ENCODE measurements around the gene PPP1R9B. TPM values are rescaled to one million over a fixed set of nuclear protein-coding genes. Genes with fewer than 3 reads are reported as not detected.

PPP1R9B gene
- total RNA-seq, 1 experiment from 2014 or later: 23.0 TPM

DNA sequence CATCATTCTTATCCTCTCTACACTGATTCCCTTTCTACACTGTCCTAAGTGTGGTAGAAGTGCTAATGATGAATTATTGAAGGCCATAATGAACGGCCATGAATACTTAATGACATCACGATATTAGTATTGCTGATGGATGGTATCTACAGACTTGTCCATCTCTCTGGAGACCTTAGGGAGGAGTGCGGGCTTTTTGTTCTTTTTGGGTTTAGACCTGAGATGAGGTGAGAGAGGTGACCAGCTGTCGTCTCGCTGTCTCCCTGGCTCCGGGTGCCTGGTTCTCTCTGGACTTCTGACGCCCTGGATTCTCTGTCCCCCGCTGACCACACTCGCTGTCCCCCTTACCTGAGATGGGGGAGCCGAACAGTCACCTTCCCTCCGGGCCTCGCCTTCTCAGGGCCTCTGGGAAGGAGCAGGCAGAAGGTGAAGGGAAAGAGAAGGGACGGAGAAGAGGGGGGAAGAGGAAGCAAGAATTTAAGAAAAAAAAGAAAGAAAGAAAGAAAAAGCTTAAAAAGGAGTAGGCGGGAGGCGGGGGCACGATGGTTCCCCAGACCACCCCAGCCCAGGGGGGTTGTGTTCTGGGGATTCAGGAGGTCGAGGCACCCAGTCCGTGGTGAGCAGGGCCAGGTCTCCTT lies 32.4 kb upstream of the PPP1R9B start:
- no peak overlapping the region for H3K56ac ChIP-seq (ENCODE audit: insufficient read length, low read depth, low read length)
- H3K18ac ChIP-seq (ENCODE audit: insufficient read length, low read depth, low read length): no peak overlapping the region
- H3K4me1 Mint-ChIP-seq: peaks cover 37 to 49% of the 10 kb centered on the region in 2 experiments
- H3K23me2 ChIP-seq (ENCODE audit: insufficient read length, low read depth, low read length, poor library complexity, severe bottlenecking): peaks cover 4% of the 10 kb centered on the region
- H2AFZ ChIP-seq (ENCODE audit: low read length): no peak overlapping the region
- no peak overlapping the region for H2BK20ac ChIP-seq (ENCODE audit: low read depth, low read length, poor library complexity, severe bottlenecking)
- no peak overlapping the region for H3K14ac ChIP-seq (ENCODE audit: insufficient read depth, low read length)
- H2BK15ac ChIP-seq (ENCODE audit: low read depth, low read length): no peak overlapping the region
- no peaks in the 10 kb centered on the region; a peak in 1 of 5 replicates for H3K9me3 Mint-ChIP-seq
- H2BK5ac ChIP-seq (ENCODE audit: insufficient read length, low read length): no peak overlapping the region
- no peak overlapping the region for H3K27ac ChIP-seq (ENCODE audit: insufficient read length, low read depth, low read length)
- H2AK5ac ChIP-seq (ENCODE audit: insufficient read length, low read length): no peak overlapping the region
- H3K4me2 ChIP-seq (ENCODE audit: insufficient read depth, insufficient read length, low read length): no peak overlapping the region
- H4K5ac ChIP-seq (ENCODE audit: insufficient read length, low read depth, low read length): no peak overlapping the region
- no peak overlapping the region for H3K9ac ChIP-seq (ENCODE audit: extremely low read depth, insufficient read length, low read length)
- DNase-seq: no peak
- no peak overlapping the region for H3K23ac ChIP-seq (ENCODE audit: insufficient read length, low read depth, low read length)
- no peaks in the 10 kb centered on the region for H3K27me3 ChIP-seq (ENCODE audit: insufficient read depth, low read length)
- H2BK12ac ChIP-seq (ENCODE audit: insufficient read length, low read depth, low read length): no peak overlapping the region
- H3K36me3 Mint-ChIP-seq (ENCODE audit: insufficient read depth in 1 of 3, low read depth in 3 of 3): peaks cover 0 to 28% (median 25%) of the 10 kb centered on the region in 3 experiments; a peak in 5 of 7 replicates
- H3K27ac Mint-ChIP-seq: peak overlapping the region in 1 of 3 experiments; percentile 65; a peak in 2 of 7 replicates
- no peaks in the 10 kb centered on the region for H3K79me1 ChIP-seq (ENCODE audit: insufficient read depth, low read depth, low read length, poor library complexity, severe bottlenecking)
- H3K79me2 ChIP-seq (ENCODE audit: insufficient read depth, low read length): no peaks in the 10 kb centered on the region
- no peak overlapping the region for H4K91ac ChIP-seq (ENCODE audit: insufficient read length, low read depth, low read length)
- no peaks in the 10 kb centered on the region; the same call in 1 of the 2 replicates for H3K4me1 ChIP-seq (ENCODE audit: insufficient read depth, low read length)
- no peaks in the 10 kb centered on the region for H3K9me3 ChIP-seq (ENCODE audit: control insufficient read depth, low read depth, low read length)
- no peak overlapping the region; a peak in 1 of 5 replicates for H3K4me3 Mint-ChIP-seq
- TF ChIP-seq, protein P1, sequence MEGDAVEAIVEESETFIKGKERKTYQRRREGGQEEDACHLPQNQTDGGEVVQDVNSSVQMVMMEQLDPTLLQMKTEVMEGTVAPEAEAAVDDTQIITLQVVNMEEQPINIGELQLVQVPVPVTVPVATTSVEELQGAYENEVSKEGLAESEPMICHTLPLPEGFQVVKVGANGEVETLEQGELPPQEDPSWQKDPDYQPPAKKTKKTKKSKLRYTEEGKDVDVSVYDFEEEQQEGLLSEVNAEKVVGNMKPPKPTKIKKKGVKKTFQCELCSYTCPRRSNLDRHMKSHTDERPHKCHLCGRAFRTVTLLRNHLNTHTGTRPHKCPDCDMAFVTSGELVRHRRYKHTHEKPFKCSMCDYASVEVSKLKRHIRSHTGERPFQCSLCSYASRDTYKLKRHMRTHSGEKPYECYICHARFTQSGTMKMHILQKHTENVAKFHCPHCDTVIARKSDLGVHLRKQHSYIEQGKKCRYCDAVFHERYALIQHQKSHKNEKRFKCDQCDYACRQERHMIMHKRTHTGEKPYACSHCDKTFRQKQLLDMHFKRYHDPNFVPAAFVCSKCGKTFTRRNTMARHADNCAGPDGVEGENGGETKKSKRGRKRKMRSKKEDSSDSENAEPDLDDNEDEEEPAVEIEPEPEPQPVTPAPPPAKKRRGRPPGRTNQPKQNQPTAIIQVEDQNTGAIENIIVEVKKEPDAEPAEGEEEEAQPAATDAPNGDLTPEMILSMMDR (conservative IDR thresholded peaks at IDR 0.05): no peak
- H4K8ac ChIP-seq (replicated peaks; ENCODE audit: insufficient read length, low read depth, low read length): no peak overlapping the region
- H3K4ac ChIP-seq (ENCODE audit: low read depth, low read length): no peak overlapping the region
- H2BK120ac ChIP-seq (ENCODE audit: low read depth, low read length, poor library complexity, severe bottlenecking): no peak overlapping the region
- H3K27me3 Mint-ChIP-seq (ENCODE audit: low read depth): peaks cover 2% of the 10 kb centered on the region; the same call in 1 of the 2 replicates
- no peaks in the 10 kb centered on the region for H4K20me1 ChIP-seq (ENCODE audit: control insufficient read depth, insufficient read depth, insufficient read length)
- no peak overlapping the region for H3T11ph ChIP-seq (ENCODE audit: low read length)
- WGBS (ENCODE audit: extremely low coverage, insufficient read length, low lambda C conversion rate): no CpG with 5 or more reads among the region's 18 CpGs
